AG09319 (cell line): Measurements from ENCODE around the gene CCNB3.

ENCODE experiments used
- DNase-seq: peaks from one replicate; pipeline ENCODE4 v3.0.0-alpha.2; 2010; ENCODE audit warnings: low read depth; ENCODE audit errors: extremely low read depth
- CTCF ChIP-seq: IDR thresholded peaks from 2 replicates; pipeline ENCODE4 v1.5.1; 2011; ENCODE audit warnings: low read depth, mild to moderate bottlenecking, inconsistent platforms, low read length, moderate library complexity

The CCNB3 gene

GRCh38 chrX:50372966-50373365 is 168.4 kb downstream of the CCNB3 start:
- no peak for DNase-seq
- TF ChIP-seq CTCF: no peak

GRCh38 chrX:50375481-50376267 is 171.1 kb downstream of the CCNB3 start:
- no peak for DNase-seq
- TF ChIP-seq CTCF: no peak

GRCh38 chrX:50381729-50382415 is 177.3 kb downstream of the CCNB3 start:
- TF ChIP-seq CTCF: no peak
- DNase-seq: no peak

DNA sequence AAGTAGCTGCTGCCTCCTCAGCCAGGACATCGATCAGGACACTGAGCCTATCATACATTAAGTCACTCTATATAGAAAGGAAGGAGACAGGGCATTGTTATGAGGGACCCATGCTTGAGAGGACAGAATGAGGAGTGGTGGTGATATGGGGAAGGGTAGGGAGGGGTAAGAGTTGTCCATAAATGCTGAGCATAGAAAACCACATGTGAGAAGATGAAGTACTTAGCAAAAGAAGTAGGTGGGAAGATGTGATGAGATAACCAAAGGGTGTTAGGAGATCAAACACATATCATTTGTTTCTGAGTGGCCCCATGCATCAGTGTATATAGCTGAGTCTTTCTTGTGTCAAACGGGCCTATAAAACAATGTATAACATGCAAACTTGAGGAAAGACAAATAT is 182.0 kb downstream of the CCNB3 start:
- no peak for DNase-seq
- no peak for TF ChIP-seq CTCF

GRCh38 chrX:50393902-50394301 is 189.3 kb downstream of the CCNB3 start:
- no peak for TF ChIP-seq CTCF
- no peak for DNase-seq
